Stimulated activated CD8-positive, alpha-beta memory T cell treated with anti-CD3 and anti-CD28 coated beads, Interleukin-2, amount 100 ng/mL, for 48 hours (primary cell): ENCODE data around the gene ZMYND15.
"Not testable (repeated sequence)": the region's sequence is repeated elsewhere in the genome, so short reads cannot be mapped to it uniquely, and the experiment has no call there.

Experiments
- DNase-seq, 2 donors: peaks; one replicate each; pipeline ENCODE4 v3.0.0-alpha.2; 2020; ENCODE audit warnings: low read depth in 2 of 2

Gene ZMYND15

GRCh38 chr17:4739122-4740024 lies at the start of gene ZMYND15, which contains the start of gene CXCL16:
TSS of gene ZMYND15 (plus strand) at chr17:4739833. CDS start at chr17:4740549, 716 bp downstream.
TSS of gene CXCL16 (minus strand) at chr17:4739928. CDS start at chr17:4739339, 589 bp downstream.
- peak in 1 of 2 donors; percentile 41 for DNase-seq

- DNase-seq: not testable (repeated sequence)
These were observed 49.8 kb upstream of the ZMYND15 start for GRCh38 chr17:4689872-4690271.

DNA sequence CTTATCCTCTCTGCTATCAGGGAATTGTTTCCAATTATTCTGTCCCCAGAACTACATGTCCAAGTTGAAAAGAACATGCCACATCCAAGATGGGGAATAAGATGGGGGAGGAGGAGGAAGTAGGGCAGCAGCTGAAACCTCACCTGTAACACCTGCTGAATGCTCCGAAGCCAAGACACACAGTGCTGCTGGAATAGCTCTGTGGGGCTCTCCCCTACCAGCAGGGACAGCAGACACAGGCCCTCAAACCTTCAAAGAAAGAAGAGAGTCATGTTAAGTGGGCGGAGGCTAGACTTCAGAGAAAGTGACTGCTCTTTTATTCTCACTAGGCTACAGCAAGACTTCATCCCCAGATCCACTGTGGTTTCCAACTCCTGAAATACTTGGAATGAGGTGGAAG lies 48.9 kb upstream of the ZMYND15 start:
- no peak for DNase-seq

GRCh38 chr17:4691686-4692085 lies 47.9 kb upstream of the ZMYND15 start:
- DNase-seq: no peak

GRCh38 chr17:4693416-4693815 lies 46.2 kb upstream of the ZMYND15 start:
- DNase-seq: no peak

DNA sequence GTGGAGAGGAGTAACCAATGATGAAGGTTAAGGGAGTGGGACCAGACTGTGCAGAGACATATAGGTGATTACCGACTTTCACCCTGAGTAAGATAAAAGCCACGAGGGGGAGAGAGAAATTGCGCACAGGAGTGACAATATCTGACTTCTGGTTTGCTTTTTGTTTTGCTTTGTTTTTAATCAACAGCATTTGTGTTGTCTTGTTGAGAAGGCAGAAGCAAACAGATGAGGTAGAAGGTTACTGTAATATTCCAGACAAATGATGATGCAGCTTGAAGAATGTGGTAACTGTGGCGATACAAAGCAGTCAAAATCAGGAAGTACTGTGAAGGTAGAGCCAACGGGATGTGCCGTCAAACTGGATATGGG lies 43.2 kb upstream of the ZMYND15 start:
- no peak for DNase-seq

- not testable (repeated sequence) for DNase-seq
These were observed 40.1 kb upstream of the ZMYND15 start for GRCh38 chr17:4699401-4700056.

GRCh38 chr17:4701116-4701515 lies 38.5 kb upstream of the ZMYND15 start:
- no peak for DNase-seq

GRCh38 chr17:4703330-4703691 lies 36.3 kb upstream of the ZMYND15 start:
- no peak for DNase-seq

DNA sequence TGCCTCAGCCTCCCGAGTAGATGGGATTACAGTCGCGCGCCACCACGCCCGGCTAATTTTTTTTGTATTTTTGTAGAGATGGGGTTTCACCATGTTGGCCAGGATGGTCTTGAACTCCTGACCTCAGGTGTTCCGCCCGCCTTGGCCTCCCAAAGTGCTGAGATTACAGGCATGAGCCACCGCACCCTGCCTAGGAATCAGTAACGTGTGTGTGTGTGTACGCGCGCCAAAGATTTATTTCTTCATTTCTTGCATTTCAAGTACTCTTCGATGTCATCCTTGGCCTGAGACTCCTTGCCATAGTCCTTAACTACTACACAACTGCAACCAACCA lies 35.1 kb upstream of the ZMYND15 start:
- not testable (repeated sequence) for DNase-seq

DNA sequence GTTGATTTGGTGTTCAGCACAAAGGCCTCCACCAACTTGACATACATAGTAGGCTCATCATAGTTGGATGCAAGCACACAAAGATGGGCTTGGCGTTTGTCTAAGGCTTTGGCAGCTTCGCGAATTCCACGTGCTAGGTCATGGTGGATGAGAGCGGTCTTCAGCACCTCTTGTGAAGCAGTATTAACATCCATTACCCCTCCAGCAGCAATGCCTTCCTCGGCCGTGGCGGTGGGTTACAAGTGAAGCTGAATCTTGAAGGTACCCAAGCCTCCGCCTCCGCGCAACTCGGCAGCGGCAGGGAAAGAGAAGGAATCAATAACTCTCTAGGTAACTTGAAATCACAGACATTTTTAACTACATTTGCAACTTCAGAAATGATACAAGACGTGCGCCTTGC lies 34.6 kb upstream of the ZMYND15 start:
- no peak for DNase-seq

DNA sequence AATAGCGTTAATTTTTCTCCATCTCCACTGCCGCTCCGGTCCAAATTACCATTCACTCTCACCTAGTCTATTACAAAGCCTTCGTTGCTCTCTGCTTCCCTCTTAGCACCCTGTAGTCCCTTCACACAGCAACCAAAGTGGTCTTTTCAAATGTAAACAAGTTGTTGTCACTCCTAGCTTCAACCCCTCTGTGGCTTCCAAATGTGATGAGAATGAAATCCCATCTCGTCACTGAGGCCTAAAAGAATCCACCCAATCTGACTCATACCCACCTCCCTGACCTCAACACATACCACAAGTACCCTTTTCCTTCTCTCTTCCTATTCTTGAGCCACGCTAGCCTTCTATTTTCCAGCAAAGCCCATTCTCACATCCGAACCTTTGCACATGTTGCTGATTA lies 33.5 kb upstream of the ZMYND15 start:
- no peak for DNase-seq

- DNase-seq: peak in 1 of 2 donors; percentile 54
These were observed 31.2 kb upstream of the ZMYND15 start for GRCh38 chr17:4708436-4708835.

GRCh38 chr17:4709794-4710692 lies 29.6 kb upstream of the ZMYND15 start, which contains the start of gene ARRB2:
TSS of gene ARRB2 (plus strand) at chr17:4710632. CDS start at chr17:4710722, 90 bp downstream.
- DNase-seq: peak; percentile 98 to 99

GRCh38 chr17:4710693-4711634 lies 28.7 kb upstream of the ZMYND15 start:
- peak in 1 of 2 donors; percentile 32 for DNase-seq

- no peak for DNase-seq
These were observed 27.9 kb upstream of the ZMYND15 start for GRCh38 chr17:4711661-4712181.

DNA sequence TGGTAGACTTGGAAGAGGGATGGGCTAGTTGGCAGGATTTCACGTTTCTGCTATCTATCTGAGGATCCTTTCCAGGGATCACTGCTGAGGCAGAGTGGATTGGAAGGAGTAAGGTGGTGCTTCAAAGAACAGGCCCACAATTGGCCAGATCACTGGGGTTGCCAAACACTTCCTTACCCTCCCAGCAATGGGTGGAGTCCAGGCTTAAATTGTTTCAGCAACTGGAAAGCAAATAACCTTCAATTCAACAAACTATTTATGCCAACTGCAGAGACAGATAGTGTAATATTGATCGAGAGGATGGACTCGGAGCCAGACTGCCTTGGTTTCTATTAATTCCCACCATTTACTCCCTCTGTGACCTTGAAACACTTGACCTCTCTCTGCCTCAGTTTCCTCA lies 27.1 kb upstream of the ZMYND15 start:
- DNase-seq: no peak

GRCh38 chr17:4714340-4715062 lies 25.1 kb upstream of the ZMYND15 start:
- DNase-seq: not testable (repeated sequence)

GRCh38 chr17:4715063-4715744 lies 24.4 kb upstream of the ZMYND15 start:
- peak in 1 of 2 donors; percentile 37 for DNase-seq
